MM.1S (cell line): ENCODE results near the gene DUSP12.

Experiments
- DNase-seq: peaks from one replicate; pipeline ENCODE4 v3.0.0-alpha.2; 2015
- H2AFZ ChIP-seq: fragments of 300-600 bp; sonication (generic); 2 replicates; pipeline ENCODE4 v1.6.0; 2016; ENCODE audit warnings: antibody characterized with exemption, low read length
- H3F3A ChIP-seq: fragments of 300-600 bp; sonication (generic); 2 replicates; pipeline ENCODE4 v1.6.1; 2016; ENCODE audit warnings: mild to moderate bottlenecking, antibody characterized with exemption, low read length, moderate library complexity, mixed read lengths; ENCODE audit not compliant: insufficient read depth
- H3K27ac ChIP-seq: fragments of 300-600 bp; sonication (generic); 2 replicates; pipeline ENCODE4 v1.5.1; 2016; ENCODE audit warnings: mild to moderate bottlenecking, low read length
- H3K27me3 ChIP-seq: fragments of 300-600 bp; sonication (generic); replicated peaks from 2 replicates; pipeline ENCODE4 v1.6.0; 2016; ENCODE audit warnings: low read length; ENCODE audit not compliant: insufficient read depth
- H3K36me3 ChIP-seq: fragments of 300-600 bp; sonication (generic); replicated peaks from 2 replicates; pipeline ENCODE4 v1.6.1; 2016; ENCODE audit warnings: mild to moderate bottlenecking, low read length, mixed read lengths; ENCODE audit not compliant: insufficient read depth
- H3K4me1 ChIP-seq: fragments of 300-600 bp; sonication (generic); 2 replicates; pipeline ENCODE4 v1.6.1; 2016; ENCODE audit warnings: low read length, mixed read lengths
- H3K4me2 ChIP-seq: fragments of 300-600 bp; sonication (generic); 2 replicates; pipeline ENCODE4 v1.6.0; 2016; ENCODE audit warnings: low read depth, low read length
- H3K4me3 ChIP-seq: fragments of 300-600 bp; sonication (generic); 2 replicates; pipeline ENCODE4 v1.5.1; 2016; ENCODE audit warnings: low read length, mixed read lengths
- H3K79me2 ChIP-seq: fragments of 300-600 bp; sonication (generic); 2 replicates; pipeline ENCODE4 v1.6.1; 2016; ENCODE audit warnings: mixed run types, low read length, mixed read lengths
- H3K9ac ChIP-seq: fragments of 300-600 bp; sonication (generic); 2 replicates; pipeline ENCODE4 v1.6.1; 2016; ENCODE audit warnings: low read length, mixed read lengths
- H3K9me2 ChIP-seq: fragments of 300-600 bp; sonication (generic); replicated peaks from 2 replicates; pipeline ENCODE4 v1.6.1; 2016; ENCODE audit warnings: mild to moderate bottlenecking, low read length, mixed read lengths; ENCODE audit not compliant: insufficient read depth
- H3K9me3 ChIP-seq: fragments of 300-600 bp; sonication (generic); replicated peaks from 2 replicates; pipeline ENCODE4 v1.6.1; 2016; ENCODE audit warnings: mild to moderate bottlenecking, low read length, mixed read lengths; ENCODE audit not compliant: insufficient read depth
- H4K20me1 ChIP-seq: fragments of 300-600 bp; sonication (generic); 2 replicates; pipeline ENCODE4 v1.6.1; 2016; ENCODE audit warnings: mild to moderate bottlenecking, low read length, moderate library complexity, mixed read lengths; ENCODE audit not compliant: insufficient read depth
- CTCF ChIP-seq: fragments of 300-600 bp; sonication (generic); IDR thresholded peaks from 2 replicates; pipeline ENCODE4 v1.5.1; 2016; ENCODE audit warnings: antibody characterized with exemption, low read length, mixed read lengths
- EZH2 ChIP-seq: fragments of 300-600 bp; sonication (generic); optimal IDR thresholded peaks from 2 replicates; pipeline ENCODE3; 2017; ENCODE audit warnings: low read depth, mild to moderate bottlenecking, antibody characterized with exemption, low read length, mixed read lengths
- EZH2phosphoT487 ChIP-seq: fragments of 300-600 bp; sonication (generic); IDR thresholded peaks from 2 replicates; pipeline ENCODE4 v1.6.1; 2018; ENCODE audit warnings: antibody characterized with exemption, low read length

The DUSP12 gene

GRCh38 chr1:161720422-161720821, 29.2 kb upstream of the DUSP12 start:
- Histone ChIP-seq H3K9ac (no peak overlapping the region), H3K4me1 (peaks cover 10% of the 10 kb centered on the region)

GRCh38 chr1:161720956-161721737, 28.4 kb upstream of the DUSP12 start, which contains the start of gene FCRLB:
Gene FCRLB (plus strand): TSS chr1:161721544. CDS start chr1:161722673, 1,129 bp downstream.
- TF ChIP-seq CTCF (no peak), EZH2 (no peak), EZH2phosphoT487 (no peak)
- H3K9ac ChIP-seq: no peak within 1 kb of the TSS
- H3K79me2 ChIP-seq: no peaks in the 10 kb centered on the region

More at GRCh38 chr1:161720422-161720821, 29.2 kb upstream of the DUSP12 start:
- peaks cover 10% of the 10 kb centered on the region; the same call in 1 of the 2 replicates for H3F3A ChIP-seq
- H3K79me2 ChIP-seq: no peaks in the 10 kb centered on the region
- H3K36me3 ChIP-seq: no peaks in the 10 kb centered on the region
- no peak overlapping the region for H3K27ac ChIP-seq
- no peaks in the 10 kb centered on the region for H4K20me1 ChIP-seq
- no peak for DNase-seq
- no peaks in the 10 kb centered on the region for H3K9me3 ChIP-seq
- H3K27me3 ChIP-seq: no peaks in the 10 kb centered on the region
- H3K9me2 ChIP-seq: no peaks in the 10 kb centered on the region
- no peak overlapping the region for H3K4me3 ChIP-seq
- no peak overlapping the region for H2AFZ ChIP-seq
- TF ChIP-seq EZH2: no peak
- no peak for TF ChIP-seq CTCF
- no peak for TF ChIP-seq EZH2phosphoT487
- H3K4me2 ChIP-seq: no peak overlapping the region

DNA sequence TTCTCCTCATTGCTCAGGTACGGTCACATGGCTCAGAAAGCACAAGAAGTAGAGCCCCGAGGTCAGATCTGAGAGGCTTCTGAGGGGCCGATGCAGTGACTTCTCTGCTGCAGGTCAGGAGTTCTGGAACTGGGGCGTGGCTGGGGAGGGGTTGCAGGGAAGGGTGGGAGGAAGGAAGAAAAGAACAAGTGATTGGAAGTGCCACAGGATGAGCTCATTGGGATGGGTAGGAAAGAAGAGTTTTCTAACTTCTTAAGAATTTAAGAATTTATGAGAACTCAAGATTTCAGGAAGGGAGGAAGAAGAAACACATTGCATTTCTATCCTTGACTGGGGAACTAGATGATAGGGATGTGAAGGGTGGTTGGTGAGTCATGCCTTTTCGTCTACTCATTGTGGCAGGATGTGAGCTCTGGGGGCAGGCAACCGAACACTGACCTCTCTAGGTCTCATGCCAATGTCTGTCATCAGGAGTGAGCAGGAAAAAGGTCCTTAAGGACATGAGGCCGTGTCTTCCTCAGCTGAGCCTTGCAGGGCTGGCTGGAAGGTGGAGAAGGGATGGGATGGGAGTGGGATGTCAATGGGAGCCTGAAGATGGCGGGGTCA, 27.7 kb upstream of the DUSP12 start:
- H4K20me1 ChIP-seq: no peaks in the 10 kb centered on the region
- no peaks in the 10 kb centered on the region for H3K9me3 ChIP-seq
- peaks cover 19% of the 10 kb centered on the region; the same call in 1 of the 2 replicates for H3F3A ChIP-seq
- H3K4me2 ChIP-seq: no peak overlapping the region
- no peaks in the 10 kb centered on the region for H3K9me2 ChIP-seq
- H3K27ac ChIP-seq: no peak overlapping the region
- no peaks in the 10 kb centered on the region for H3K79me2 ChIP-seq
- no peak overlapping the region for H2AFZ ChIP-seq
- H3K27me3 ChIP-seq: peaks cover 6% of the 10 kb centered on the region; the same call in 1 of the 2 replicates
- H3K9ac ChIP-seq: no peak overlapping the region
- peaks cover 14% of the 10 kb centered on the region for H3K4me1 ChIP-seq
- DNase-seq: no peak
- H3K4me3 ChIP-seq: no peak overlapping the region
- TF ChIP-seq EZH2phosphoT487 (no peak), CTCF (no peak), EZH2 (no peak)
- no peaks in the 10 kb centered on the region for H3K36me3 ChIP-seq

More at GRCh38 chr1:161720956-161721737, 28.4 kb upstream of the DUSP12 start, which contains the start of gene FCRLB:
- Histone ChIP-seq H3K4me1 (peaks cover 14% of the 10 kb centered on the region), H3F3A (peaks cover 13% of the 10 kb centered on the region; the same call in 1 of the 2 replicates), H3K36me3 (no peaks in the 10 kb centered on the region), H3K4me2 (no peak within 1 kb of the TSS), H4K20me1 (no peaks in the 10 kb centered on the region), H3K27ac (no peak within 1 kb of the TSS), H3K9me2 (no peaks in the 10 kb centered on the region), H3K4me3 (no peak within 1 kb of the TSS), H3K27me3 (peaks cover 5% of the 10 kb centered on the region; the same call in 1 of the 2 replicates), H3K9me3 (no peaks in the 10 kb centered on the region), H2AFZ (no peak within 1 kb of the TSS)
- DNase-seq: no peak
